Activated CD4-positive, alpha-beta T cell treated with anti-CD3 and anti-CD28 coated beads, Interleukin-2, Interleukin-4, amounts not matched to agents 100 ng/mL and 50 ng/mL, durations not matched to agents 16 hours and 8 hours (primary cell): Measurements from ENCODE around the gene EDC4.
"Not testable (repeated sequence)": the region's sequence is repeated elsewhere in the genome, so short reads cannot be mapped to it uniquely, and the experiment has no call there.

Experiments used
- DNase-seq: peaks from one replicate; pipeline ENCODE4 v3.0.0-alpha.2; 2020; ENCODE audit warnings: low spot score

The EDC4 gene

DNA sequence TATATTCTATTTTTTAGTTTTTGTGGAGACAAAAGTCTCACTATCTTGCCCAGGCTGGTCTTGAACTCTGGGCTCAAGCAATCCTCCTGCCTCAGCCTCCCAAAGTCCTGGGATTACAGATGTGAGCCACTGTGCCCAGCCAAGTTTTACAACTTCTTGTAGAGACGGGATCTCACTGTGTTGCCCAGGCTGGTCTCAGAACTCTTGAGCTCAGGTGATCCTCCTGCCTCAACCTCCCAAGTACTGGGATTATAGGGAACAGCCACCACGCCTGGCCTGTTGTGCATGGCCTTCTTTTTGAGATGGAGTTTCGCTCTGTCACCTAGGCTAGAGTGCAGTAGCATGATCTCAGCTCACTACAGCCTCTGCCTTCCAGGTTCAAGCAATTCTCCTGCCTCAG is 19.2 kb upstream of the EDC4 start:
- DNase-seq: no peak

DNA sequence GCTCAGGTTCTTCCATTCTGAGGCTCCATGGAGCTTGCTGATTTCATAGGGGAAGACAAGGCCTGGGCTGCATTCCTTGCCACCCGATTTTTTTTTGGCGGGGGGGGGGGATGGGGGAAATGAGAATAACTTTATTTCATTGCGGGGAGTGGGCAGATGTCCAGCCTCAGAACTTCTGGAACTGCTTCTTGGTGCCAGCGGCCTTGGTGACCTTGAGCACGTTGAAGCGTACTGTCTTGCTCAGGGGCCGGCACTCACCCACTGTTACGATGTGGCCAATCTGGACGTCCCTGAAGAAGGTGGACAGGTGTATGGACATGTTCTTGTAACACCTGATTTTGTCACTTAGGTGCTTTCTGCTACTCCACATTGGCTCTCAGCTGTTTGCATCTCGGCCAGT is 17.1 kb upstream of the EDC4 start:
- no peak for DNase-seq

DNA sequence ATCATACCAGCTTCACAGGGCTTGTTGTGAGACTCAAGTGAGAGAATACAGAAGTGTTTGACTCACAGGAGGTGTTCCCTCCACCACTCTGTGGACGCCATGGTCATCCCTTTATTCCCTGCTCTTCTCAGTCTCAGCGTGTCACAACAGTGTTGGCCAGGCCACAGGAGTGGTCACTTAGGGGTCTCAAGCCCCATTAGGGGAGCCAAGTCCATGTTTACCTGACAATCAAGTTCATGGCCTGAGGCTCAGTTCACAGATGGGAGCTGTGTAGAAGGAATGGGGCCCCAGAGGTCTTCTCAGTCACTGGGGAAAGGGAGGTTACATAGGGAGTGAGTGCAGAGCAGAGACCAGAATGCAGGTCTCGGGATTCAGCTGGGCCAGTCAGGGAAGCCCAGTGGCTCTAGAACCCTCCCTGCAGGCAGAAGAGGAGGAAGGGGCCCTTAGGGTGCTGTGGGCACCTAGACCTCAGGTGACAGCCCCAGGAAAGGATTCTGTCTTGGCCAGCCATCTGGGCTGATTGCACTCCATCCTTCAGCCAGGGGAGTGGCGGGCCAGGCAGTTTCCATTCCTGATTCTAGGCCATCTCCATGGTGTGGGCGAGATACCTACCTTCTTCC is 15.8 kb upstream of the EDC4 start:
- DNase-seq: no peak

DNA sequence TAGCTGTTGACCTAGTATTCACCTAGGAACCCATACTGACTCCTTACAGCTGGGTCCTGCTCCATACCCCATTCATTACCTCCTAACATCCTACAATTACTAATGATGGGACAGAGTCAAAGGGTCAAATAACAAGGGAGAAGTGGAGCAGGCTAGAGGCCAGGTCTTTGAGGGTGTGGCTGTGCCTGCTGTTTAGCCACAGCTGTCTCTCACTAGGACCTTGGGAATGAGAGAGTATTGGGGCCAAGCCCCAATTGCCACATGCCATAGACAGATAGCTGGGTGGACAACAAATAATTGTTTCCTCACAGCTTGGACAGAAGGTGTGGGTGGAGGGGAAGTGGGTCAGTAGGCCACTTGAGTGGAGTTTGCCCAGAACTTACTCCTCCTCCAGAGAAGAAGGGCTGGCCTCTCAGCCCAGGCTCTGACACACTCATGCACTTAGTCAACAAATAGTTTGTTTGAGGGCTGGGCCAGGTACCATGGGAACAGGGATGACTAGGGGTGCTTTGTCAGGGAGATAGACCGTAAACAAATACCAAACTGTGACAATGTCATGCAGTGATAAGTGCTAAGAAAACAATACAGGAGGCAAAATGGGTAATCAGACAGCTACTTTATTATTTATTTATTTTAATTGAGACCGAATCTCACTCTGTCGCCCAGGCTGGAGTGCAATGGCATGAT is 15.2 kb upstream of the EDC4 start:
- no peak for DNase-seq

DNA sequence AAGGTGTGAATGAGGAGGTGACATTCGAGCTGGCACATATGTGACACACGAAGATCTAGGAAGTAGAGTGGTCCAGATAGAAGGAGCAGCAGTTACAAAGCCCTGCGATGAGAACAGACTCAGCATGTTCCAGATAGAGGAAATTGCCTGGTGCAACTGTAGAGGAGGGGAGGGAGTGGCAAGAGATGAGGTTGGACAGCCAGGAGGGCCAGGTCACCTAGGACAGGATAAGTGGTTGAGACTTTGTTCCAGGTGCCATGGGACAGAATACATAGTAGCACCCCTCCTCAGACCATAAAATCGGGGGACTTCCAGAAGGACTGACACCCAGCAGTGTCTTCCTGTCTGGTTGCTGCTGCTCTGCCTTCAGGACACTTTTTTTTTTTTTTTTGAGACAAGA is 14.4 kb upstream of the EDC4 start:
- DNase-seq: no peak

DNA sequence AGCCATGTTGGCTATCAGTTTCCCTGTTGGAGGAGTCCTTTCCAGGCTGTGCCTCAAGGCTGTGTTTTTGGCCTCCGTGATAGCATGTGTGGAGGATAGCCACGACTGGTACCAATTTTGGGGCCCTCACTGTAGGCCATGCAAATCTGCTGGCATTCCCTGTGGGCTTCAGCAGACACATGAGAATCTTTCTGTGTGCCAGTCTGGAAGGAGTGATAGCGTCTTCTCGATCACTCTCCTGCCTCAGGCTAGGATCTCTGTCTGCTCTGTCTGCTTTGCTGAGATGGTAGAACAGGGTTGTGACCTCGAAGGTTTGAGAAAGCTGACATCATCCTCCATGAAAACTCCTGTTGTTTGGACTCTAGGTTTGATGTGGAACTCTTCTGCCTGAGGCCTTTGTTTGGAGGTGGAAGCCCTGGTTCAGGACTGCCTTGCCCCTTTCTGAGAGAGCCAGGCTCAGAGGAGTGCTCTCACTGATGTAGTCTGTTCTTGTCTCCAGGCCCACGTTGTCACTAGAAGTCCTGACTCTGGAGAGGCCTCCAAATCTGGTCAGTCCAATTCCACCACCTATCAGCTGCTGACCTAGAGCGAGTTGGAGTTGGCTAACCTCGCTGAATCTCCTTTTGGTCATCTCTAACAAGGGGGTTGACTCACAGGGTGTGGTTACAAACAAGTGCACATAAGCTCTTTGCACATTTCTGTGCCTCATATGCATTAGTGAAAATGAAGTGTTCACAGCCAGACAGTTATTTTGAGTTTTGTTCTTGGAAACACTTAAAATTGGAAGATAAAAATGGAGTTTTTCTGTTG is 12.1 kb upstream of the EDC4 start:
- no peak for DNase-seq

DNA sequence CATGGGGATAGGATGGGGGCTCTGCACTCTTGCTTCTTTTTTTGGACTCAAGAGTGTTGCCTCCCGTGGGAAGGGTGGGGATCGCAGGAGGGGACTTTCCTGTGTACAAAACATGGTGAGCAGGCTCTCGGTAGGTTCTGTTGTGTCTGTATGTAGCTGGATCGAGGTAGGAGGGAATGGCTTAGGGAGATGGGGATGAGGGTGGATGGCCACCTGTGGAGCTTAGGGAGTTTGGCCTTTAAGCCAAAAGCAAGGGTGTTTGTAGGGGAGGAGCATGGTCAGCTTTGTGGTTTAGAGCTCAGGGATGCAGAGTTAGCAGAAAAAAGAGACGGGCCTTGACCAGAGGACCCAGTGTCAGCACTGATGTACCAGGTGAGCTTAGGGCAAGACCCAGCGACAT is 11.0 kb upstream of the EDC4 start:
- DNase-seq: no peak

DNA sequence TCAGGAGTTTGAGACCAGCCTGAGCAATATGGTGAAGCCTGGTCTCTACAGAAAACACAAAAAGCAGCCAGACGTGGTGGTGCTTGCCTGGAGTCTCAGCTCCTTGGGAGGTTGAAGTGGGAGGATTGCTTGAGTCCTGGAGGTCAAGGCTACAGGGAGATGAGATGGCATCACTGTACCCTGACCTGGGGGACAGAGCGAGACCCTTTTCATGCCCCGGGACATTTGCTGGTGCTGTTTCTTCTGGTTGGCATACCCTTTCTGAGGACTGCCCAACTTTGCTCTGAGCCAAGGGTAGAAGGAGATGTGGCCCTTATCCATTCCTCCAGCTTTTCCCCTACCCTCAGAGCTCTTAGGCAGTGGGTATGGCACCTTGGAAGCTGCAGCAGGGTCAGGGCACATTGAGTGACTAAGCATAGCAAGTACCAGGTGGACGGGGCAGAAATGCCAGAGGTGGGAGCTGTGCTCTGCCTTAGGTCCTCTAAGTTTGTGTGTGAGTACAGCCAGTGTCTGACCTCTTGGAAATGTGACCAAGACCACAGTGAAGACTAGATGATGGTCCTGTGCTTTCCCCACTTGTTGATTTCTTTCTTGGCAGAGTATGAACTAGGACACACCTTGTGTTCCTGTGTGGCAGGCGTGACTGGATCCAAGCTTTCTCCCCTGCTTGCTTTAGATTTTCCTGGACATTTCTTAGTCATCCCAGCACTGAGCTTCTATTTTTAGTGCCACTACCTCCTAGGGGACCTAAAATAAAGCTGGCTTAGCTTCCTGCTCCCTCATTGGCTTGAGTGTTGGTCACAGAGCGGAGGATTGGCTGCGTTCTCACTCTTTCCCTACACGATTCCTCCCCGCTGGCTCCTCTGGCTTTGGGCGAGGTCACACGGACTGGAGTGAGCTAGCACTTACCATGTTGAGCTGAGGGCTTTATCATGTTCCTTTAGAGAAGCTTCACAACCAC is 9.9 kb upstream of the EDC4 start:
- no peak for DNase-seq

DNA sequence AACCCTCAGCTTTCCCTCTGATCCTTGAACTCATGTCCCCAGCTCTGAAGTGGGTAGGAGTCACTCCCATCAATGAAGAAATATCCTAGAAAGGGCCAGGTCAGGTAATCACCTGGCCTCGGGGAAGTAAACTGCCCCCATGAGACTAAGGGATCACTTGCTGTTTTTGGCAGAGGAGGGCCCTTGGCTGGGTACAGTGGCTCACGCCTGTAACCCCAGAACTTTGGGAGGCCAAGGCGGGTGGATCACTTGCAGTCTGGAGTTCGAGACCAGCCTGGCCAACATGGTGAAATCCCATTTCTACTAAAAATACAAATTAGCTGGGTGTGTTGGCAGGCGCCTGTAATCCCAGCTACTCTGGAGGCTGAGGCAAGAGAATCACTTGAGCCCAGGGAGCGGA is 8.8 kb upstream of the EDC4 start:
- DNase-seq: not testable (repeated sequence)

DNA sequence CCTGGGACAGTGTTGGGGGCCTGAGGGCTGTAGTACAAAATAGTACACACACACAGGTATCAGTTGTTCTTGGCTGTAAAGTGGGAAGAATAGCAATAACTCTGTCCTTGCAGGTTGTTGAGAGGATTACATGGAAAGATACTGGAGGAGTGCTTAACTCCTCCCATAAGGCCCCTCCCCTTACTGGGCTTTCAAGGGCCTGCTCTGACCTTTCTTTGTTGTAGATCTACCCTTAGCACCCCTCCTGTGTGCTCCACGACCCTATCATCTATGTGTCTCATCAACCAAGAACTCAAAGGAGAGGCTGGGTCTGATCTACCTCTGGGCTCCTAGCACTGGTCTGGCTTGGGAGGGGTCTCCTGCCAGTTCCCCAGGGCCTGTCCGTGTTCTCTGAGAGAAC is 8.3 kb upstream of the EDC4 start:
- no peak for DNase-seq

DNA sequence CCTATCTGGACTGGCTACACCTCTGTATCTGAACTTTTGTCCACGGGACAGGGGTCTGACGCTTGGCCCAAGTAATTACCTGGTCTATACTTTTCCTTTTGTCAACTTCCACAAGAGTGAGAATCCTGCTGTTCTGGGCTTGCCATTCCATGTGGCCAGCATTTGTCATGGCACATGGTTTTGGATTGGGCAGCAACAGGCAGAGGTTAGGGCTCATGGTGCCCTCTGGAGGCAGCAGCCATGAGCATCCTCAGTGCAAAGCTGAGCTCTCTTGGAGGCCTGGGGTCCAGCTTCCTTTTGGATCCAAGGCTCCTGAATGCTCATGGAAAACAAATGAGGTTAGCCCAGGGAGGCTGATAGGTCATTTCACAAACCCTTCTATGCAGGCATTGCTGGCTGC is 7.5 kb upstream of the EDC4 start:
- no peak for DNase-seq

DNA sequence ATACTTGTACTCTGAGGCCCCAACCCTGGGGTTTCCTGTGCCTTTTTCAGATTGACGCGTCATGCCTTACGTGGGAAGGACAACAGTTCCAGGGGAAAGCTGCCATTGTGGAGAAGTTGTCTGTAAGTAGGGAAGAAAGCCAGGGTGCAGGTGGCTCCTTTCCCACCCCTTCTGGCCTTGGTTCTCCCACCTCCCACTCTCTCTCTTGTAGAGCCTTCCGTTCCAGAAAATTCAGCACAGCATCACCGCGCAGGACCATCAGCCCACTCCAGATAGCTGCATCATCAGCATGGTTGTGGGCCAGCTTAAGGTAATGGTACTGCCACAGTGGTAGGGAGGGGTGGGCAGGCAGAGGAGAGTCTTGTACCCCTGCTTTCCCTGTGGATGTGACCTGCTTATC is 4.6 kb upstream of the EDC4 start:
- no peak for DNase-seq

DNA sequence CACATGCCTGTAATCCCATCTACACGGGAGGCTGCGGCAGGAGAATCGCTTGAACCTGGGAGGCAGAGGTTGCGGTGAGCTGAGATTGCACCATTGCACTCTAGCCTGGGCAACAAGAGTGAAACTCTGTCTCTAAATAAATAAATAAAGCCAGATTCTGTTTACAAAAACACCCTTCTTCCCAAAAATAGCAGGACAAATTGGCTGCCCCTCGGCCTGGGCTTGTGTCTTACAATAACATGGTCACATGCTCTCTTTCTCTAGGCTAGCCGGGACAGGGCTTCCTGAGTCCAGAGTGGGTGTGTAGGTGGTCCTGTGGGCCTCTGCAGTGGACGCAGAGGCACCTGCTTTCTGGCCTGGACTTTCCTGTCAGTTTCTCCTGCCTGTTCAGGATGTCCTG is 3.2 kb upstream of the EDC4 start:
- DNase-seq: no peak

DNA sequence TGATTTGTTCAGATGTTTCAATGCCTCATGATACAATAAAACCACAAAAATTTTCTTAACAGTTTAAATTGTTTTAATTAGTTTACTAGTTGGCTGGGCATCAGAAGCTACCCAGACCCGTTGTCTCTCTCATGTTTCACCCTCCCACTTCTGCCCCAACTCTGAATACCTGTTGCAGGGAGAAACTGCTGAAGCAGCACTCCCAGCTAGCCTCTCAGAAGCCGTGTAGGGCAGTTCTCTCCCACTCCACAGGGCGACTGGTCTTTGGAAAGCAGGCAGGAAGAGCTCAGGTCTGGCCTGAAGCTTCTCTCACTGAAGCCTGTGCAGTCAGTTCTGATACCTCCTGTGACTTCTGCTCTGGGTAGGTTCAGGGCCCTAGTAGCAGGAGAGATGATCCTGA is 1.6 kb upstream of the EDC4 start:
- DNase-seq: no peak

DNA sequence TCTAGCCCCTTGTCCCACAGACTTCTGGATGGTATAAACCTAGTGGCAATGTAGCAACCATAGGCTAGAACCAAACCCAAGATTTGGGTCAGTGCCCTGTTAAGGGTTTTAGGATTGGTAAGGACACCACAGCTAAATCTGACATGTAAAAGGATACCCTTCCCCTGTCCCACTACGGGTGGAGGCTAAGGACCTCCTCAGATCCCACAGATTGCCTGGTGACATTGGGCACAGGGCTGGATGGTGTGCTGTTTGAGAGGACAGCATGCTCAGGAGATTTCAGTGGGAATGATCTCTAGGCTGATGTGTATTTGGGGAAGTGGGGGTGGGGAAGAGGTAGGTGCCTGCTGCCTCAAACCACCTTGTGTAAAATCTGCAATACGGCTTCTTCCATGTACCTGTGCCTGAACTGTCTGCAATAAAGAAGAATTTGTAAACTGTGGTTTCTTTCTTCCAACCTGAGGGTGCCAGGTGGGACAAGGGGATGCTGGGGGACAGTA is 671 bp upstream of the EDC4 start:
- no peak for DNase-seq

DNA sequence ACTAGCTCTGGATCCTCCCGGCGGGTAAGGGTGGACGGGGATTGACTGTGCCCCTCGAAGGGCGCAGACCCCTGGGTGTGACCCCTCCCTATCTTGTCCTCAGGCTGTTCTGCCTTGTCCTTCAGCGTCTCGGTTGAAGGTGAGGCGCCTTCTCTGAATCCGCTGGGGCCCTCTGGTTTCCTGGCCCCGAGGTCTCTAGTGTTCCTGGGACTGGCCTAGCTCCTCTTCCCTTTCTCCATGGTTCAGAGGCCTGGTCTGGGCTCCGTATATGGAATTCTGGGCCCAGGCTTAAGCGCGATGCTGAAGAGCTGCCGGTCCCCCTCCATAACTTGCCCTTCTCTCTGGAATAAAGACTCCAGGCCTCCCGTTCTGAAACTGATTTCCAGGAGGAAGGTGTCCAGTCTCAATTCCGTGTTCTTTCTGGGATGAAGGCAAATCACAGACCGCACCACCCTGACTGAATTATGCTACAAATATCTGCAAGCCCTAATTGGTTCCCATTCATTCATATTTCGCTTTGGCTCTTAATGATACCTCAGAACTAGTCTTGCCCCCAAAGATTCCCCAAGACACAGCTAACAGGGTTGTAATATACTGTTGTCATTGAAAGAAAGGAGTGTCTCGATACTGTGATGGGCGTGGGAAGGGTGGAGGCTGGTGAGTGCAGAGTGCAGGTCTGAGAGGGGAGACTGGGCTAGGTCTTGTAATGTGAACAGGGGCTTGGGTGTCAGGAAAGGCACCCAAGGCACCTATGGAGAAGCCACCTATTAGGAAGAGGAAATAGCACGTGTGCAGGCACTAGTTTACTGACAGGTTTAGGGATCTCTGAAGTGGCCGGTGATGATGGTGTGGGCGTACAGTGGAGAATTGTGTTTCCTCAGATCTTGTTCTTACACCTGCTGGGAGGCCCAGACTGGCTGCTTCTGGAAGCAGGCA is 851 bp downstream of the EDC4 start:
- DNase-seq: no peak

DNA sequence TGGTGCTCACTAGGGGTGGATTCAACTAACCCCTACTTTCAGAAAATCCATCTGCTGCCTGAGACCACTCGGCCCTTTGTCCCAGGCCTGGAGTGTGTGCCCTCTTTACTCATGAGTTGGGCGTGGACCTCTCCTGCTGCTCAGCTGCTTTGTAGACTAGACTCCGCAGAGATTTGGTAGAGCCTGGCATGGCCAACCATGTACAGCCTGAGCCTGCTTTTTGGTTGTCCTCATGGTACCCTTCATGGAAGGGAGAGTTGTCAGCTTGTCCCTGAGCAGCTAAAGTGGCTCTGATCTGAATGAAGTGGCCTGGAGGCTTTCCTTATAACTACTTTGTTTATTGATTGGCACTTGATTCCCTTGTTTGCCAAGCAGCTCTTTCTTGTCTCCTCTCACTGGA is 1.5 kb downstream of the EDC4 start:
- no peak for DNase-seq

DNA sequence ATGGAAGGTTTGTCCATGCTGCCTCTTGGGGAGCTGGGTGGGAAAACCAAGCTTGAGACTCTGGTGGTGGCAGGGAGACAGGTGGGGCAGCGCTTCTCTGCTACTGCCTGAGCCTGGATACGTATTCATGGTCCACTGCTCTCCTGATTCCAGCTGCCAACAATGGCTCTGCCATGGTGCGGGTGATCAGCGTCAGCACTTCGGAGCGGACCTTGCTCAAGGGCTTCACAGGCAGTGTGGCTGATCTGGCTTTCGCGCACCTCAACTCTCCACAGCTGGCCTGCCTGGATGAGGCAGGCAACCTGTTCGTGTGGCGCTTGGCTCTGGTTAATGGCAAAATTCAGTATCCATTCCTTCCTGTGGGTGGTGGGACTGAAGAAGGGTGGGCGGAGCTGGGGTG is 4.2 kb downstream of the EDC4 start:
- DNase-seq: no peak

DNA sequence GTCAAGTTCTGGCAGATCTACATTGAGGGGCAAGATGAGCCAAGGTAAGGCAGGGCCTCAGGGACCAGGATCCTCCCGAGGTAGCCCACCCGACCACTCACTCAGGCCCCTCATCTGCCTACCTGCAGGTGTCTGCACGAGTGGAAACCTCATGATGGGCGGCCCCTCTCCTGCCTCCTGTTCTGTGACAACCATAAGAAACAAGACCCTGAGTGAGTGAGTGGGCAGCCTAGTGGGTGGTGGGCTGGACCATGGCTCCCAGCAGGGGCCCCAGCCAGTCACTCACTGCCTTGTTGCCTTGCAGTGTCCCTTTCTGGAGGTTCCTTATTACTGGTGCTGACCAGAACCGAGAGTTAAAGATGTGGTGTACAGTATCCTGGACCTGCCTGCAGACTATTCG is 5.4 kb downstream of the EDC4 start:
- DNase-seq: no peak

DNA sequence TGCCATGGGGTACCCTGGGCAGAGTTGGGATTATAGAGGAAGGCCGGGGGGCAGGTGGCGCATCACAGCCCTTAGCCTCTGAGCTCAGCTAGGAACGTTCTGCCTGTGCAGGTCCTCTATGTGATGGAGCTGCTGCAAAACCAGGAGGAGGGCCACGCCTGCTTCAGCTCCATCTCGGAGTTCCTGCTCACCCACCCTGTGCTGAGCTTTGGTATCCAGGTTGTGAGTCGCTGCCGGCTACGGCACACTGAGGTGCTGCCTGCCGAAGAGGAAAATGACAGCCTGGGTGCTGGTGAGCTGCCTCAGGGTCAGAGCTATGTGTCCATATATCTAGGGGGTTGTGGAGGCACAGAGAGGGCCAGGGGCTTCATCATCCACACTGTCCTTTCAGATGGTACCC is 6.0 kb downstream of the EDC4 start:
- no peak for DNase-seq

DNA sequence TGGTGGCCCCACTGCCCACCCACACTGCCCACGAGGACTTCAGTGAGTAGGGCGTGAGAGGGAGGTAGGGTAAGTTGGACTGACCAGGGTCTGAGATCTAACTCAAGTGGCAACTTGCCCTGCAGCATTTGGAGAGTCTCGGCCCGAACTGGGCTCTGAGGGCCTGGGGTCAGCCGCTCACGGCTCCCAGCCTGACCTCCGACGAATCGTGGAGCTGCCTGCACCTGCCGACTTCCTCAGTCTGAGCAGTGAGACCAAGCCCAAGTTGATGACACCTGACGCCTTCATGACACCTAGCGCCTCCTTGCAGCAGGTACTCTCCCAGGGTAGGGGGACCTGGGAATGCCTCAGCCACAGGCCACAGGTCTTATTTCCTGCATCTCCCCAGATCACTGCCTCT is 6.6 kb downstream of the EDC4 start:
- DNase-seq: no peak
